Calu3 (cell line): ENCODE results near the gene CAPN7. TPM values are rescaled to one million over a fixed set of nuclear protein-coding genes. Genes with fewer than 3 reads are reported as not detected.

ENCODE experiments used
- BruUV-seq: library from RNA; stranded (reverse); fragments of 400-500 nt; replicated peaks from 2 replicates; lab custom pipeline; 2021; lab: Mats Ljungman, UMichigan
- CTCF ChIA-PET: fragments of 300-600 bp; sonication (Branson Sonifier 250); formaldehyde crosslinking; loops from one replicate; lab custom pipeline; 2022; ENCODE audit warnings: antibody characterized with exemption; lab: Charles Lee
- DNase-seq: peaks from one replicate; pipeline ENCODE4 v3.0.0; 2022
- H3K27ac Mint-ChIP-seq: one replicate; pipeline ENCODE4 v1.8.0; 2022; ENCODE audit warnings: mixed read lengths; ENCODE audit not compliant: unreplicated experiment
- H3K27me3 Mint-ChIP-seq: one replicate; pipeline ENCODE4 v1.8.0; 2022; ENCODE audit warnings: mixed read lengths; ENCODE audit not compliant: unreplicated experiment
- H3K36me3 Mint-ChIP-seq: one replicate; pipeline ENCODE4 v1.8.0; 2022; ENCODE audit warnings: mild to moderate bottlenecking, moderate library complexity, mixed read lengths; ENCODE audit not compliant: insufficient read depth, unreplicated experiment
- H3K4me1 Mint-ChIP-seq: one replicate; pipeline ENCODE4 v1.8.0; 2022; ENCODE audit warnings: mild to moderate bottlenecking, low read depth, mixed read lengths; ENCODE audit not compliant: unreplicated experiment
- H3K4me3 Mint-ChIP-seq: one replicate; pipeline ENCODE4 v1.8.0; 2022; ENCODE audit warnings: mild to moderate bottlenecking, low read depth, moderate library complexity, mixed read lengths; ENCODE audit not compliant: unreplicated experiment
- H3K9me3 Mint-ChIP-seq: one replicate; pipeline ENCODE4 v1.8.0; 2022; ENCODE audit warnings: low read depth, mixed read lengths; ENCODE audit not compliant: unreplicated experiment
- CTCF ChIP-seq: fragments of 200-600 bp; IDR thresholded peaks from one replicate; pipeline ENCODE4 v1.8.0; 2022; ENCODE audit warnings: antibody characterized with exemption; ENCODE audit not compliant: unreplicated experiment
- intact Hi-C: fragments of 100-400 bp; cut with micrococcal nuclease; formaldehyde crosslinking; loops from one replicate; pipeline ENCODE4 v1.10.0; 2022; ENCODE audit not compliant: unreplicated experiment
- total RNA-seq: library from RNA; stranded (reverse); gene quantifications from 2 replicates; pipeline ENCODE4 v1.2.3, GENCODE V29; 2022

Gene CAPN7
- total RNA-seq, 1 experiment from 2014 or later = 24.1 TPM

DNA sequence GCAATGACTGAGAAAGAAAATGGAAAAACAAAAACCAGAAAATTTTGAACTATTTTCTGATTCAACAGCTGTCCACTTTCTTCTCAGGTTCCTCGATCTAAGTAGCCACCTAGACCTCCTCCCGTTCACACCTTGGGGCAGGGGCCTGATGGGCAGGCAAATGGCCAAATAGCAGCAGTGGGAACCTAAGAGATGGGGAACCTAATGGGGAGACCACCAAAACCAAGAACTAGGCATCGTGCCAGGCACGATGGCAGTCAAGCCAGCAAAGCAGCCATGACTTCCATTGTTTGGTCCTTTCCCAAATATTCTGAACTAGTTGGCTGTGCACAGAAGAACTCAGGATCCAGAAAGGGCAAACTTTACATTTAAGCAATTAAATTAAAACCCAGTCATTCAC is 57.1 kb downstream of the CAPN7 start:
- peaks cover 23% of the 10 kb centered on the region for H3K36me3 Mint-ChIP-seq
- H3K27me3 Mint-ChIP-seq = no peaks in the 10 kb centered on the region
- TF ChIP-seq CTCF = no peak
- no peaks in the 10 kb centered on the region for H3K4me1 Mint-ChIP-seq
- BruUV-seq = no TSS peak
- no peak overlapping the region for H3K27ac Mint-ChIP-seq
- H3K4me3 Mint-ChIP-seq = no peak overlapping the region
- DNase-seq = no peak
- intact Hi-C loops = no loop called here
- H3K9me3 Mint-ChIP-seq = no peaks in the 10 kb centered on the region
- CTCF ChIA-PET = no interaction called here

GRCh38 chr3:15263926-15264325 is 57.9 kb downstream of the CAPN7 start:
- Mint-ChIP-seq H3K4me1 (peaks cover 2% of the 10 kb centered on the region), H3K36me3 (peaks cover 21% of the 10 kb centered on the region), H3K27me3 (no peaks in the 10 kb centered on the region), H3K27ac (no peak overlapping the region), H3K4me3 (no peak overlapping the region), H3K9me3 (no peaks in the 10 kb centered on the region)
- TF ChIP-seq CTCF = no peak
- CTCF ChIA-PET = interaction anchor here (0.6 kb wide), 1 partner anchor 132 kb away, joined by 3 read pairs; no protein-coding TSS in a partner anchor
- intact Hi-C loops = no loop called here
- no TSS peak for BruUV-seq
- DNase-seq = no peak

- Mint-ChIP-seq H3K27ac (no peak overlapping the region), H3K36me3 (peaks cover 16% of the 10 kb centered on the region), H3K4me3 (no peak overlapping the region), H3K4me1 (peaks cover 7% of the 10 kb centered on the region), H3K9me3 (no peaks in the 10 kb centered on the region), H3K27me3 (no peaks in the 10 kb centered on the region)
- CTCF ChIA-PET = interaction anchor here (0.6 to 1.0 kb wide), 2 partner anchors 29 to 132 kb away, joined by 3 read pairs; no protein-coding TSS in a partner anchor
- intact Hi-C loops = no loop called here
- TF ChIP-seq CTCF = no peak
- no peak for DNase-seq
- BruUV-seq = no TSS peak
Observed at GRCh38 chr3:15264486-15264885, 58.4 kb downstream of the CAPN7 start.

DNA sequence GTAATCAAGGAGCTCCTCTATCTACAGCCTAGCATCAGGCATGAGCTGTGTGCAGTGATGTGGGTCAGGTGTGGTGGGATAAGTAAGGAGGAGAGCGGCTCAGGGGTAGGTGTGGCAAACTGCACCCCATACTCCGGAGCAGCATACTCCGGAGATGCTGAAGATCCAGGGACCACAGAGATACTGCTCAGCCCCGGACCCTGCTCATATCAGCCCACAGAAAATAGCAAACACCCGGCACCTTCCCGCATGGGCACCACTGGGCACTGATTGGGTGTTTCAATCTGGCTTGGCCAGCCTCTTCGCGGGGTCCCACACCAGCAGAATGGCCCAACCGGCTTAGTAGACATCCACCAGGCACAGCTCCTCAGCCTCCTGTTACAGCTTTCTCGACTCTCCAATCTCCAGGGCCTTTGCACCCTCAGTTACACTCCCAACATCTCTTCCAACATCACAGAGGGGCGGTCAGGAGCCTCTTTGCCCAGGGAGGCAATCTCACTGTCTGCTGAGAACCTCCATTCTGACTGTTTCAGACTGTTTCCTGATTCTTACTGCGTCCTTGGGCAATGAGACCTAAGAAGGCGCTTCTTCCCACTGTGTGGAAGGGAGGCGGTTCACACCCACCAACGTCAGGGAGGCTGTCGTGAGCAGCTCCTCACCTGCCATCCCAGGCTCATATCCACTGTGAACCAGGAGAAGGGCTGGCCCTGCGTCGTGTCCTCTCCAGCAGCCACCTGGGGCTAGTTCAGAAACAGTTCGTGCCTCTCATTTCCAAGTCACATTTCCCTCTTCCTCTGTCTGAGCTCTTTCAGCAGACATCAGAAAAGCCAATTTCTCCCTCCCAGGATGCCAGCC is 59.8 kb downstream of the CAPN7 start:
- Mint-ChIP-seq H3K27ac (peak overlapping the region; percentile 47), H3K4me1 (peaks cover 9% of the 10 kb centered on the region), H3K36me3 (peaks cover 5% of the 10 kb centered on the region), H3K9me3 (no peaks in the 10 kb centered on the region), H3K4me3 (no peak overlapping the region), H3K27me3 (no peaks in the 10 kb centered on the region)
- no TSS peak for BruUV-seq
- intact Hi-C loops = no loop called here
- CTCF ChIA-PET = interaction anchor here (0.7 to 4.5 kb wide), 2 partner anchors 122 to 139 kb away, joined by 3 to 43 read pairs; no protein-coding TSS in a partner anchor
- no peak for DNase-seq
- no peak for TF ChIP-seq CTCF
